Esophagus squamous epithelium (tissue), 4 donors: ENCODE results near the gene ANKRD6.

ENCODE experiments used
- POLR2A ChIP-seq, 4 donors: fragments of 450-650 bp; IDR thresholded peaks; one replicate each; pipeline ENCODE4 v1.6.1; 2017; ENCODE audit warnings: antibody characterized with exemption in 4 of 4, mild to moderate bottlenecking in 4 of 4, moderate library complexity in 3 of 4
- TF ChIP-seq, protein P1 (sequence below), 6 experiments: fragments of 450-650 bp in 4 of 6; fragments of 200-600 bp in 2 of 6; sonication (generic) in 2 of 6; IDR thresholded peaks; one replicate each; pipeline ENCODE4 v1.5.1; 2016 to 2019; ENCODE audit warnings: antibody characterized with exemption in 6 of 6, mild to moderate bottlenecking in 4 of 6, moderate library complexity in 4 of 6

GRCh38 chr6:89501222-89501621, 68.3 kb downstream of the ANKRD6 start:
- no peak for TF ChIP-seq POLR2A (IDR thresholded peaks at IDR 0.05)
- TF ChIP-seq, protein P1, sequence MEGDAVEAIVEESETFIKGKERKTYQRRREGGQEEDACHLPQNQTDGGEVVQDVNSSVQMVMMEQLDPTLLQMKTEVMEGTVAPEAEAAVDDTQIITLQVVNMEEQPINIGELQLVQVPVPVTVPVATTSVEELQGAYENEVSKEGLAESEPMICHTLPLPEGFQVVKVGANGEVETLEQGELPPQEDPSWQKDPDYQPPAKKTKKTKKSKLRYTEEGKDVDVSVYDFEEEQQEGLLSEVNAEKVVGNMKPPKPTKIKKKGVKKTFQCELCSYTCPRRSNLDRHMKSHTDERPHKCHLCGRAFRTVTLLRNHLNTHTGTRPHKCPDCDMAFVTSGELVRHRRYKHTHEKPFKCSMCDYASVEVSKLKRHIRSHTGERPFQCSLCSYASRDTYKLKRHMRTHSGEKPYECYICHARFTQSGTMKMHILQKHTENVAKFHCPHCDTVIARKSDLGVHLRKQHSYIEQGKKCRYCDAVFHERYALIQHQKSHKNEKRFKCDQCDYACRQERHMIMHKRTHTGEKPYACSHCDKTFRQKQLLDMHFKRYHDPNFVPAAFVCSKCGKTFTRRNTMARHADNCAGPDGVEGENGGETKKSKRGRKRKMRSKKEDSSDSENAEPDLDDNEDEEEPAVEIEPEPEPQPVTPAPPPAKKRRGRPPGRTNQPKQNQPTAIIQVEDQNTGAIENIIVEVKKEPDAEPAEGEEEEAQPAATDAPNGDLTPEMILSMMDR (IDR thresholded peaks at IDR 0.05): no peak
